Astrocyte of the spinal cord (primary cell): ENCODE results near the gene ORC4.
A peak's percentile ranks its signal among the peaks of the same experiment; 100 is the strongest.

ENCODE experiments used
- DNase-seq: peaks from one replicate; pipeline ENCODE4 v3.0.0; 2011; ENCODE audit warnings: low read depth, low spot score
- H3K4me3 ChIP-seq: 2 replicates; pipeline ENCODE4 v1.5.1; 2011; ENCODE audit warnings: low read depth, mild to moderate bottlenecking, low read length, moderate library complexity
- in situ Hi-C: cut with HindIII; loops from 2 replicates; pipeline ENCODE4 v1.10.0; 2017; ENCODE audit warnings: low sequenced_read_pairs
- TF ChIP-seq, protein P1 (sequence below): IDR thresholded peaks from 2 replicates; pipeline ENCODE4 v1.5.1; 2012; ENCODE audit warnings: low read depth, mild to moderate bottlenecking, low read length, inconsistent platforms

ORC4 gene

GRCh38 chr2:148032215-148032614 is 11.7 kb upstream of the ORC4 start:
- TF ChIP-seq, protein P1, sequence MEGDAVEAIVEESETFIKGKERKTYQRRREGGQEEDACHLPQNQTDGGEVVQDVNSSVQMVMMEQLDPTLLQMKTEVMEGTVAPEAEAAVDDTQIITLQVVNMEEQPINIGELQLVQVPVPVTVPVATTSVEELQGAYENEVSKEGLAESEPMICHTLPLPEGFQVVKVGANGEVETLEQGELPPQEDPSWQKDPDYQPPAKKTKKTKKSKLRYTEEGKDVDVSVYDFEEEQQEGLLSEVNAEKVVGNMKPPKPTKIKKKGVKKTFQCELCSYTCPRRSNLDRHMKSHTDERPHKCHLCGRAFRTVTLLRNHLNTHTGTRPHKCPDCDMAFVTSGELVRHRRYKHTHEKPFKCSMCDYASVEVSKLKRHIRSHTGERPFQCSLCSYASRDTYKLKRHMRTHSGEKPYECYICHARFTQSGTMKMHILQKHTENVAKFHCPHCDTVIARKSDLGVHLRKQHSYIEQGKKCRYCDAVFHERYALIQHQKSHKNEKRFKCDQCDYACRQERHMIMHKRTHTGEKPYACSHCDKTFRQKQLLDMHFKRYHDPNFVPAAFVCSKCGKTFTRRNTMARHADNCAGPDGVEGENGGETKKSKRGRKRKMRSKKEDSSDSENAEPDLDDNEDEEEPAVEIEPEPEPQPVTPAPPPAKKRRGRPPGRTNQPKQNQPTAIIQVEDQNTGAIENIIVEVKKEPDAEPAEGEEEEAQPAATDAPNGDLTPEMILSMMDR, result no peak
- no peak overlapping the region for H3K4me3 ChIP-seq
- in situ Hi-C loops, result no loop called here
- DNase-seq, result no peak

DNA sequence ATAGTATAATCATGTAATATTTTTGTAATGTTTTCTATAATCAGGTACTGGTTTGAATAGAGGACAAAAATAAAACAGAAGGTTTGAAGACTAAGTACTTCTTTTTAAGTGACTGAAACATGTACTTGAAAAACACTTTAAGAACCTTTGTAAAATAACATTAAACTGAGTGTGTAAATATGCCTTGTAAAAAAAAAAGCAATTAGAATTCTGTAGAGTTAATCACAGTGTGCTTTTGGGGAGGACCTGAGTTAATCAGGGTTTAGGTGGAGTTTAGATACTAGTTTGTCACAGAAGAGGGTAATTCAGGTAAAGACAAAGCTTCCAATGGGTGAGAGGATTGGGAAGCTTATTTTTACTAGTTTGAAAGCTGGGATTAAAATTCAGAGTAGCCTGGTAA is 10.6 kb upstream of the ORC4 start:
- in situ Hi-C loops, result no loop called here
- H3K4me3 ChIP-seq, result no peak overlapping the region
- DNase-seq, result no peak
- TF ChIP-seq, protein P1, result no peak

DNA sequence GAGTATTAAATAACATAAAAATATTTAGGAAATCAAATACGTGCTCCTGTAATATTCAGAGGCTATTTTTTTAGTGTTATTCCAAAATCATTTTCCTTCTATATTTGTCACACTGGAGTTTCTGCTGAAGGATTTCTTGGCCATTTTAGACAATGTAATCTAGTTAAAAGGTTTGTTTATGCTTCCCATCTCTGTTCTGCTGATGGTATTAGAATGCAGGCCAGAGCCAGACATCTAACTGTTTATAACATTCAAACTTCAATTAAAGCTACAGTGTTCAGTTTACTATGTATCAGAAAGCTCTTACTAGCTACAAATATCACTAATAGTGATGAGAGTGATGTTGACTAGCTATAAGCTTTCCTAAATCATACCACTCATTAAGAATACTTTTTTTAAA is 8.2 kb upstream of the ORC4 start:
- DNase-seq, result no peak
- H3K4me3 ChIP-seq, result no peak overlapping the region
- TF ChIP-seq, protein P1, result no peak
- in situ Hi-C loops, result no loop called here

DNA sequence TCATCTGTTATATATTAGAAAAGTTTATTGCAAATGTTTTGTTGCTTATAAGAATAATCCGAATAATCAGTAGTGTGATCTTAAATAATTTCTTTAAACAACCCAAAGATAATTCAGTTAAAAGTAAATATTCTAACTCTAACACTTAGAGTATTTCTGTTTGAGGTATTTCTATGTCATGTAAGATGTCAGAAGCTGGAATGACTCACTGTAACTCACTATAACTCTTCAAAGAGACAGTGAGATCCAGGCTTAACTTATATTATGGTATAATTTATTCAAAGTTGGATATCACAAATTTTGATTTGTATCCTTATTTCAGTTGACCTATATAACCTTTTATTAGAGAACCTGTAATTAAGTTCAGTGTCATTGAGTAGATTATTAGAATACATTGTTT is 7.3 kb upstream of the ORC4 start:
- DNase-seq, result no peak
- in situ Hi-C loops, result no loop called here
- H3K4me3 ChIP-seq, result no peak overlapping the region
- TF ChIP-seq, protein P1, result no peak

- in situ Hi-C loops, result no loop called here
- no peak for DNase-seq
- TF ChIP-seq, protein P1, result no peak
- H3K4me3 ChIP-seq, result no peak overlapping the region
These were observed 6.0 kb upstream of the ORC4 start for GRCh38 chr2:148026573-148026972.

DNA sequence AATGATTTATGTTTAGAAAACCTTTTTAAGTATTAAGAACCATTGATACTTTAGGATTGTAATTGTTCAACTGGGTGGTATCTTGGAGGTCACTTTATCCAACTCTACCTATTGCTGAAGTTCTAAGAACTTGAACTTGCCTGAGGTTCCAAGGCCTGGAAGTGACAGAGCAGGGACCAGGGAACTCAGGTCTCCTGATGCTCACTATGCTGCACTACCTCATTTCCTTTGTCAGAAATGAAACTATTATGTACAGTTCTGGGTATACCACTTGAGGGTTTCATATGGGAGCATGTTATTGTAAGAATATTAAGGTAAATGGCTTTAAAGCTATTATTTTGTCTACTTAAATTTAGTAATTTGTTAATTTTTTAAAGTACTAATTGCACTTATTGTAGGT is 3.3 kb upstream of the ORC4 start:
- DNase-seq, result no peak
- in situ Hi-C loops, result no loop called here
- H3K4me3 ChIP-seq, result no peak overlapping the region
- TF ChIP-seq, protein P1, result no peak

DNA sequence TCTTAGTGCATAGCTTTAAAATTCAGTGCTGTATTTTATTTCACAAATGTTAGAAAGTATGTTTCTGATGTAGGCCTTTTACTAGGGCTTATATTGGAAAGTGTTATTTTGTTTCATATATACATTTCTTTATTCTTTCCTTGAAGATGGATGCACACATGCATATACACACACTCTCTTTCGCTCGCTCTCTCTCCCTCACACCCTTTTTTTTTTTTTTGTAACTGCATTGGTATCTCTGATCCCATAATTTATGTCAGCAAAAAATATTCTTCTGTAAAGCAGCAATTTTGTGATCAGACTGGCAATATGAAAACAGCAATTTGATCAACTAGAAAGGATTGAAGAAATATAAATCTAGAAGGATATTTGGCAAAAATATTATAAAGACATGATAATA is 2.3 kb upstream of the ORC4 start:
- TF ChIP-seq, protein P1, result no peak
- peak overlapping the region; percentile 21 for H3K4me3 ChIP-seq
- DNase-seq, result no peak
- in situ Hi-C loops, result no loop called here
